Muscle of leg (tissue), 16 donors: ENCODE results near the gene CIRBP. TPM values are rescaled to one million over a fixed set of nuclear protein-coding genes. Genes with fewer than 3 reads are reported as not detected.

ENCODE experiments used
- DNase-seq: peaks from one replicate; pipeline ENCODE4 v3.0.0; 2013
- H3K27ac ChIP-seq: one replicate; pipeline ENCODE4 v1.5.1; 2013; ENCODE audit warnings: mild to moderate bottlenecking, low read length, control low read depth
- H3K27me3 ChIP-seq: one replicate; pipeline ENCODE4 v1.6.1; 2013; ENCODE audit warnings: low read length; ENCODE audit not compliant: control insufficient read depth, insufficient read depth
- H3K36me3 ChIP-seq: one replicate; pipeline ENCODE4 v1.6.1; 2013; ENCODE audit warnings: low read length; ENCODE audit not compliant: control insufficient read depth, insufficient read depth
- H3K4me1 ChIP-seq: one replicate; pipeline ENCODE4 v1.6.1; 2013; ENCODE audit warnings: low read length; ENCODE audit not compliant: control insufficient read depth, insufficient read depth
- H3K4me3 ChIP-seq: one replicate; pipeline ENCODE4 v1.5.1; 2013; ENCODE audit warnings: low read length, control low read depth
- H3K9me3 ChIP-seq: replicated peaks from 2 replicates; pipeline ENCODE4 v1.6.1; 2013; ENCODE audit warnings: low read depth, low read length; ENCODE audit not compliant: control insufficient read depth
- WGBS: methylation state at CpG from one replicate; pipeline ENCODE4 v1.1.5; 2013; ENCODE audit warnings: missing lambda C conversion rate; ENCODE audit not compliant: insufficient coverage; 5-methylcytosine and 5-hydroxymethylcytosine counted together
- long read RNA-seq, 11 donors: transcript quantifications; one replicate each; lab custom pipeline, GENCODE V29; 2026
- polyA plus RNA-seq, 8 donors: library from polyadenylated mRNA; unstranded; fragments of 120-200 nt; gene quantifications; one replicate each; pipeline versions ENCODE4 v1.2.1 to v1.2.3, GENCODE V29; 2013; ENCODE audit warnings: inconsistent platforms in 1 of 8, low replicate concordance in 1 of 8; ENCODE audit not compliant: insufficient read length in 8 of 8, insufficient read depth in 1 of 8
- total RNA-seq: library from RNA; stranded (reverse); fragments of 120-200 nt; gene quantifications from one replicate; pipeline ENCODE4 v1.2.4, GENCODE V29; 2013

The CIRBP gene
- 402 TPM for total RNA-seq
- 100 to 1,000 TPM; 505 to 613 (median 556) TPM for polyA plus RNA-seq
- long read RNA-seq, donor 1, transcript CIRBP-234 (4 exons, 587 nt): minor isoform, 16 of 122 reads
- long read RNA-seq, donor 1, transcript CIRBP-201 (7 exons, 1,328 nt): major isoform, 59 of 122 reads
- long read RNA-seq, donor 1, transcript CIRBP-245 (2 exons, 1,044 nt): minor isoform, 10 of 122 reads
- long read RNA-seq, donor 1, transcript CIRBP-210 (8 exons, 938 nt): minor isoform, 14 of 122 reads
- long read RNA-seq, donor 1, partial matches to known transcripts: 6 of 122 reads
- long read RNA-seq, donor 1, other reads (novel, unspliced or antisense): 5 of 122 reads
- long read RNA-seq, donor 2, transcript CIRBP-201 (7 exons, 1,328 nt): major isoform, 11 of 17 reads
- long read RNA-seq, donor 2, partial matches to known transcripts: 0 of 17 reads
- long read RNA-seq, donor 2, other reads (novel, unspliced or antisense): 0 of 17 reads
- long read RNA-seq, donor 3, transcript CIRBP-246 (6 exons, 1,043 nt): minor isoform, 11 of 196 reads
- long read RNA-seq, donor 3, transcript CIRBP-234 (4 exons, 587 nt): minor isoform, 11 of 196 reads
- long read RNA-seq, donor 3, transcript CIRBP-210 (8 exons, 938 nt): minor isoform, 31 of 196 reads
- long read RNA-seq, donor 3, transcript CIRBP-201 (7 exons, 1,328 nt): major isoform, 102 of 196 reads
- long read RNA-seq, donor 3, partial matches to known transcripts: 7 of 196 reads
- long read RNA-seq, donor 3, other reads (novel, unspliced or antisense): 14 of 196 reads
- long read RNA-seq, donor 4, transcript CIRBP-201 (7 exons, 1,328 nt): major isoform, 63 of 106 reads
- long read RNA-seq, donor 4, transcript CIRBP-245 (2 exons, 1,044 nt): minor isoform, 5 of 106 reads
- long read RNA-seq, donor 4, transcript CIRBP-234 (4 exons, 587 nt): minor isoform, 12 of 106 reads
- long read RNA-seq, donor 4, transcript CIRBP-210 (8 exons, 938 nt): minor isoform, 11 of 106 reads
- long read RNA-seq, donor 4, partial matches to known transcripts: 7 of 106 reads
- long read RNA-seq, donor 4, other reads (novel, unspliced or antisense): 0 of 106 reads
- long read RNA-seq, donor 5, transcript CIRBP-245 (2 exons, 1,044 nt): minor isoform, 23 of 349 reads
- long read RNA-seq, donor 5, transcript CIRBP-201 (7 exons, 1,328 nt): major isoform, 165 of 349 reads
- long read RNA-seq, donor 5, transcript CIRBP-234 (4 exons, 587 nt): minor isoform, 26 of 349 reads
- long read RNA-seq, donor 5, transcript CIRBP-210 (8 exons, 938 nt): minor isoform, 23 of 349 reads
- long read RNA-seq, donor 5, partial matches to known transcripts: 52 of 349 reads
- long read RNA-seq, donor 5, other reads (novel, unspliced or antisense): 30 of 349 reads
- long read RNA-seq, donor 6, transcript CIRBP-234 (4 exons, 587 nt): minor isoform, 18 of 317 reads
- long read RNA-seq, donor 6, transcript CIRBP-245 (2 exons, 1,044 nt): minor isoform, 14 of 317 reads
- long read RNA-seq, donor 6, transcript CIRBP-201 (7 exons, 1,328 nt): major isoform, 161 of 317 reads
- long read RNA-seq, donor 6, transcript CIRBP-246 (6 exons, 1,043 nt): minor isoform, 22 of 317 reads
- long read RNA-seq, donor 6, partial matches to known transcripts: 50 of 317 reads
- long read RNA-seq, donor 6, other reads (novel, unspliced or antisense): 25 of 317 reads
- long read RNA-seq, donor 7, transcript CIRBP-210 (8 exons, 938 nt): minor isoform, 12 of 152 reads
- long read RNA-seq, donor 7, transcript CIRBP-245 (2 exons, 1,044 nt): minor isoform, 10 of 152 reads
- long read RNA-seq, donor 7, transcript CIRBP-246 (6 exons, 1,043 nt): minor isoform, 11 of 152 reads
- long read RNA-seq, donor 7, transcript CIRBP-201 (7 exons, 1,328 nt): major isoform, 75 of 152 reads
- long read RNA-seq, donor 7, partial matches to known transcripts: 20 of 152 reads
- long read RNA-seq, donor 7, other reads (novel, unspliced or antisense): 5 of 152 reads
- long read RNA-seq, donor 8, transcript CIRBP-201 (7 exons, 1,328 nt): major isoform, 43 of 193 reads
- long read RNA-seq, donor 8, transcript CIRBP-245 (2 exons, 1,044 nt): minor isoform, 7 of 193 reads
- long read RNA-seq, donor 8, transcript CIRBP-234 (4 exons, 587 nt): minor isoform, 5 of 193 reads
- long read RNA-seq, donor 8, transcript CIRBP-210 (8 exons, 938 nt): minor isoform, 20 of 193 reads
- long read RNA-seq, donor 8, partial matches to known transcripts: 111 of 193 reads
- long read RNA-seq, donor 8, other reads (novel, unspliced or antisense): 0 of 193 reads
- long read RNA-seq, donor 9, transcript CIRBP-201 (7 exons, 1,328 nt): major isoform, 45 of 197 reads
- long read RNA-seq, donor 9, transcript CIRBP-246 (6 exons, 1,043 nt): minor isoform, 12 of 197 reads
- long read RNA-seq, donor 9, transcript CIRBP-210 (8 exons, 938 nt): minor isoform, 9 of 197 reads
- long read RNA-seq, donor 9, partial matches to known transcripts: 111 of 197 reads
- long read RNA-seq, donor 9, other reads (novel, unspliced or antisense): 9 of 197 reads
- long read RNA-seq, donor 10, transcript CIRBP-201 (7 exons, 1,328 nt): major isoform, 78 of 144 reads
- long read RNA-seq, donor 10, transcript CIRBP-245 (2 exons, 1,044 nt): minor isoform, 11 of 144 reads
- long read RNA-seq, donor 10, transcript CIRBP-246 (6 exons, 1,043 nt): minor isoform, 10 of 144 reads
- long read RNA-seq, donor 10, transcript CIRBP-210 (8 exons, 938 nt): minor isoform, 14 of 144 reads
- long read RNA-seq, donor 10, partial matches to known transcripts: 13 of 144 reads
- long read RNA-seq, donor 10, other reads (novel, unspliced or antisense): 7 of 144 reads
- long read RNA-seq, donor 11, transcript CIRBP-246 (6 exons, 1,043 nt): minor isoform, 7 of 158 reads
- long read RNA-seq, donor 11, transcript CIRBP-245 (2 exons, 1,044 nt): minor isoform, 16 of 158 reads
- long read RNA-seq, donor 11, transcript CIRBP-201 (7 exons, 1,328 nt): major isoform, 84 of 158 reads
- long read RNA-seq, donor 11, transcript CIRBP-210 (8 exons, 938 nt): minor isoform, 22 of 158 reads
- long read RNA-seq, donor 11, partial matches to known transcripts: 12 of 158 reads
- long read RNA-seq, donor 11, other reads (novel, unspliced or antisense): 5 of 158 reads

DNA sequence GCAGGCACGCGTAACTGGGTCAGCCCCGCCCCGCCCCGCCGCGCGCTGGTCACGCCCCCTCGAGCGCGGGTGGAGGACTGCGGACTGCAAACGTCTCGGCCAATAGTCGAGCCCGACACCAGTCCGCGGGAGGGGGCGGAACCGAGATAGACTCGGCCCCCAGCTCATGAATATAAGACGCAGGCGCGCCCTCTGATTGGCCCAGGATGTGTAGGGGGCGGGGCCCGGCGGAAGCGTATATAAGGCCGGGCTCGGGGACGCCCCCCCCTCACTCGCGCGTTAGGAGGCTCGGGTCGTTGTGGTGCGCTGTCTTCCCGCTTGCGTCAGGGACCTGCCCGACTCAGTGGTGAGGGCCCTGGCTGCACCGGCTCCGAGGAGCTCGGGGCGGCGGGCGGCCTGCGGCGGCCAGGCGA lies at the start of gene CIRBP:
Gene CIRBP (plus strand): TSS at position 268 of the 413 bp plus-strand sequence. CDS start 1,602 bp downstream, outside the sequence.
- H3K27ac ChIP-seq: peak within 1 kb of the TSS; percentile 99
- peak; percentile 100 for DNase-seq
- no peaks in the 10 kb centered on the region for H3K9me3 ChIP-seq
- under 1% methylated on average over 50 of the region's 50 CpGs for WGBS
- H3K36me3 ChIP-seq: peaks cover 42% of the 10 kb centered on the region
- peaks cover 5% of the 10 kb centered on the region for H3K27me3 ChIP-seq
- peak within 1 kb of the TSS; percentile 95 for H3K4me3 ChIP-seq
- H3K4me1 ChIP-seq: peaks cover 86% of the 10 kb centered on the region

DNA sequence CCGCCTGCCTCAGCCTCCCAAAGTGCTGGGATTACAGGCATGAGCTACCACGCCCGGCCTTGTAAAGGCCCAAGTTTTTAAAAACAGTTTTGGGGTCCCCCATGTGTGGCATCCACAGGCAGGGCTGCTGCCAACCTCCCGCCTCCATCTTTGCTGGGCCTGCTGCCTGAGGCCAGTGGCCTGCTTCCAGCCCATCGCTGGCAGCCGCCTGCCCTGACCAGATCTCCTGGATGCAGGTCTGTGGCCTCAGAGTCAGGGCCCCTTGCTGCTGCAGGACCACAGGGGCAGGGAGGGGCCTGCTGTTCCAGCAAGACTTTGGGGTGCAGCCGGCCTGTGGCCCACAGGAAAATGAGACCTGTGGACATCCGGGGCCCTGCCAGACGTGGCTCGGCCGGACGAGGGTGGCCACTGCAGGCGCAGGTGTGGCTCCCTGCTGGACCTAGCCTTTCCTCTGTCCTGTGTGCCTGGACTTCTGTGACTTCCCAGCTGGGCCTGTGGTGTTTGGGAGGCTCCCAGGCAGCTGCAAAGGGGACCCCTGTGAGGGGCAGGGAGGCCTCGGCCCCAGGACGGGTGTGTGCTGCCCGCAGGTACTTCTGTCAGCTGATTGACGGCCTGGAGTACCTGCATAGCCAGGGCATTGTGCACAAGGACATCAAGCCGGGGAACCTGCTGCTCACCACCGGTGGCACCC lies 49.2 kb upstream of the CIRBP start:
- Histone ChIP-seq H3K36me3 (peaks cover 60% of the 10 kb centered on the region), H3K27ac (no peak overlapping the region), H3K27me3 (no peaks in the 10 kb centered on the region), H3K4me3 (no peak overlapping the region), H3K4me1 (peaks cover 75% of the 10 kb centered on the region), H3K9me3 (no peaks in the 10 kb centered on the region)
- DNase-seq: no peak
- 86% methylated on average over 17 of the region's 19 CpGs for WGBS

DNA sequence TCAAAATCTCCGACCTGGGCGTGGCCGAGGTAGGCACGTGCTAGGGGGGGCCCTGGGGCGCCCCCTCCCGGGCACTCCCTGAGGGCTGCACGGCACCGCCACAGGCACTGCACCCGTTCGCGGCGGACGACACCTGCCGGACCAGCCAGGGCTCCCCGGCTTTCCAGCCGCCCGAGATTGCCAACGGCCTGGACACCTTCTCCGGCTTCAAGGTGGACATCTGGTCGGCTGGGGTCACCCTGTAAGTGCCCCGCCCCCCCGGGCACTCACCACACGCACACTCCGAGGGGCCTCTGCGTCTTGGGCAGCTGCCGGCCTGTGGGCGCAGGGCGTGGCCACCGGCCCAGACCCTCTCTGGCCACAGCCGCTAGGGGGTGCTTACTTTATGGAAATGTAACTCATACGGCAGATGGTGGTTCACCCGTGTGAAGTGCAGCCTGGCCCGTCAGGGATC lies 48.6 kb upstream of the CIRBP start:
- DNase-seq: no peak
- Histone ChIP-seq H3K36me3 (peaks cover 62% of the 10 kb centered on the region), H3K9me3 (no peaks in the 10 kb centered on the region), H3K27me3 (no peaks in the 10 kb centered on the region), H3K4me3 (no peak overlapping the region), H3K4me1 (peaks cover 69% of the 10 kb centered on the region), H3K27ac (peak overlapping the region; percentile 20)
- WGBS: 88% methylated on average over 28 of the region's 33 CpGs

DNA sequence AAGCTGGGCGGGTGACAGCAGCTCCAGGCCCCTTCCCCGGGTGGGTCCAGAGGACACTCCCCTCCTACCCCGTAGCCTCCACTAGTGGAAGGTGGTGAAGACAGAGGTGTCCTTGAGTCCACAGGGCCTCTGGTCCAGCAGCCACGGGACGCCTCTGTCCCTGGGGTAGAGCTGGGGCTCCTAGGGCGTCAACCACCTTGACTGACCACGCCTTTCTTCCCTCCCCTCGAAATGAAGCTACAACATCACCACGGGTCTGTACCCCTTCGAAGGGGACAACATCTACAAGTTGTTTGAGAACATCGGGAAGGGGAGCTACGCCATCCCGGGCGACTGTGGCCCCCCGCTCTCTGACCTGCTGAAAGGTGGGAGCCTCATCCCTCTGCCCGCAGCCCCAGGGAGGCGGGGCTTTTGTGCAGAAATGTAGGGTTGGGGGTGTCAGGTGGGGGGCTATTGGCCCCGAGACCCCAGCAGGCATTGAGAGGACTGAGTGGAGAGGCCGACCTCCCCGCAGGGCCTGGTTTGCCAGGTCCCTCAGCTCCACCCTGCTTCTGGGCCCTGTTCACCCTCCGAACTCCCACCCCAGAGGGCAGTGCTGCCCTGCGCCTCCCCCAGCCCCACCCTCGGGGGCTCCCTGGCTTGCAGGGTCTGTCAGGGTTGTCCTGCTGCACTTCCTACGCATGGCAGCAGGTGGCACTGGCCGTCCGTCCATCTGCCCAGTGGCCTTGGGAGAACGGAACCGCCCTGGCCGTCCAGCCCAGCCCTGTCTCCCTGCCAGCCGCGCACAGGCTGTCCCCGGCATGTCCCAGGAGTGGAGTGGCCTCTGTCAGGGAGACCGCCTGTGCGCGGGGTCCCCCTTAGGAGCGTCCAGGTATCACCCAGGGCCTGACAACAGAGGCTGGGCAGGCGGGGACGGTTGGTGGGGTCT lies 47.9 kb upstream of the CIRBP start:
- no peaks in the 10 kb centered on the region for H3K9me3 ChIP-seq
- peaks cover 70% of the 10 kb centered on the region for H3K36me3 ChIP-seq
- no peaks in the 10 kb centered on the region for H3K27me3 ChIP-seq
- WGBS: 45% methylated on average over 24 of the region's 38 CpGs
- peaks cover 62% of the 10 kb centered on the region for H3K4me1 ChIP-seq
- peak overlapping the region; percentile 35 for H3K27ac ChIP-seq
- no peak overlapping the region for H3K4me3 ChIP-seq
- peak; percentile 76 for DNase-seq

DNA sequence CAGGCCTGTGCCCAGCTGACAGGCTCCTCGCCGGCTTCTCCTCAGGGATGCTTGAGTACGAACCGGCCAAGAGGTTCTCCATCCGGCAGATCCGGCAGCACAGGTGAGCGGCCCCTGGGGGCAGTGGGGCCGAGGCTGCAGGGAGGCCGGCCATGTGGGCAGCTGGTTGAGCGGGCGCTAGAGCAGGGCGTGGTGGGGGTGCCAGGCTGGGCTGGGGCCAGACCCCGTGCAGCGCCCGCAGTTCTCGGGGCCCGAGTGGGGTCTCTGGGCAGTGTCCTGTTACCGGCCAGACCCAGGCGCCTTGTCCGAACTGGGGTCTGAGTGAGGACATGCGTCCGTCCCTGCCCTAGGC lies 47.3 kb upstream of the CIRBP start:
- peak overlapping the region; percentile 35 for H3K27ac ChIP-seq
- no peak overlapping the region for H3K4me3 ChIP-seq
- no peaks in the 10 kb centered on the region for H3K9me3 ChIP-seq
- DNase-seq: no peak
- peaks cover 56% of the 10 kb centered on the region for H3K4me1 ChIP-seq
- peaks cover 74% of the 10 kb centered on the region for H3K36me3 ChIP-seq
- no peaks in the 10 kb centered on the region for H3K27me3 ChIP-seq
- 74% methylated on average over 21 of the region's 22 CpGs for WGBS

DNA sequence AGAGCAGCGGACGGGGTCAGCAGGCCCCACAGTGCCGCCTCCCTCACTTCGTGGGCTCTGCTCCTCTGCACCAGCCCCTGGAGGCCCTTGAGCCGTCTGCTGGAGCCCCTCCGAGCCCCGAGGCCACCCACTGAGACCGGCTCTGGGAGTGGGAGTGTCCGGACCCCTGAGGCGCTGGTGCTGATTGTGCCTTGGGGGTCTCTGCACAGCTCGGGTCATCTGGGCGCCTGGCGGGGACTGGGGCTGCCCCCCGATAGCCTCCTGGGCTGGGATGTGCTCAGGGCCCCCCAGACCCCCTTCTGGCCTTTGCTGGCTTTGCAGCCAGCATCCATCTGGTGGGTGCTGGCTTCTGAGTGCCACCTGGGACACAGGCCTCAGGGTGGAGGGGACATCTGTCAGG lies 46.7 kb upstream of the CIRBP start:
- H3K4me1 ChIP-seq: peaks cover 50% of the 10 kb centered on the region
- H3K36me3 ChIP-seq: peaks cover 79% of the 10 kb centered on the region
- no peaks in the 10 kb centered on the region for H3K9me3 ChIP-seq
- WGBS: 77% methylated on average over 14 of the region's 14 CpGs
- no peak for DNase-seq
- no peak overlapping the region for H3K4me3 ChIP-seq
- H3K27me3 ChIP-seq: no peaks in the 10 kb centered on the region
- H3K27ac ChIP-seq: no peak overlapping the region
